Measurements from ENCODE around the gene CCDC88B. TPM values are rescaled to one million over a fixed set of nuclear protein-coding genes. Genes with fewer than 3 reads are reported as not detected.

The CCDC88B gene
- polyA plus RNA-seq, 1 donor from 2014 or later: 1.3 TPM

DNA sequence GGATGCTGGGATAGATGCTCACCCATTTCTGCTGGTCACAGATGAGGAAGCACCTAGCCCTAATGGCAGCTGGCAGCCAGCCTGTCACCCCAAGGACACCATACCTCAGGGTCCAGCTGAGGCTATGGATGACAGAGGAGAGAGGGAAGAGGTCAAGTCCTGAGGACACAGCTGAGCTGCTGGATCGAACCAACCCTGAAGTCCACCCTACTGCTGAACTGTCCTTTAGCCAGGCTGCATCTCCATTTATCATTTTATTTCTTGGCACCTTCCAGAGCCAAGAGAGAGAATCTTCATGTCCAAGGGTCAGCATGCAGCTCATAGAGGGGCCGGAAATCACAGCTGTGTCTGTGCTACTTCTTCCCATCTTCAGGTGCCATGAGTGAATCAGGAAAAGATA, 49.8 kb downstream of the CCDC88B start:
- H3K27me3 ChIP-seq (ENCODE audit: insufficient read depth, low read depth, low read length): no peaks in the 10 kb centered on the region
- no peak for TF ChIP-seq TAF1 (IDR thresholded peaks at IDR 0.05; ENCODE audit: low read depth)
- no peak for TF ChIP-seq POLR2AphosphoS5 (IDR thresholded peaks at IDR 0.05)
- H3K9me2 ChIP-seq (ENCODE audit: insufficient read depth, low read length): no peaks in the 10 kb centered on the region
- no peak overlapping the region for H3K9ac ChIP-seq (ENCODE audit: low read length)
- H3K36me3 ChIP-seq (ENCODE audit: insufficient read depth, low read length): no peaks in the 10 kb centered on the region
- H3F3A ChIP-seq (ENCODE audit: insufficient read depth, low read length, poor library complexity, severe bottlenecking): no peaks in the 10 kb centered on the region
- H2AFZ ChIP-seq (ENCODE audit: low read depth, low read length): no peak overlapping the region
- no peaks in the 10 kb centered on the region for H3K9me3 ChIP-seq (ENCODE audit: low read length)
- H3K27ac ChIP-seq (ENCODE audit: low read length): no peak overlapping the region
- no peaks in the 10 kb centered on the region for H3K79me2 ChIP-seq (replicated peaks; ENCODE audit: insufficient read depth, low read length)
- H3K4me3 ChIP-seq (ENCODE audit: low read length): no peak overlapping the region
- no peak overlapping the region for H3K4me2 ChIP-seq (ENCODE audit: low read length)
- H4K20me1 ChIP-seq (ENCODE audit: insufficient read depth): no peaks in the 10 kb centered on the region

DNA sequence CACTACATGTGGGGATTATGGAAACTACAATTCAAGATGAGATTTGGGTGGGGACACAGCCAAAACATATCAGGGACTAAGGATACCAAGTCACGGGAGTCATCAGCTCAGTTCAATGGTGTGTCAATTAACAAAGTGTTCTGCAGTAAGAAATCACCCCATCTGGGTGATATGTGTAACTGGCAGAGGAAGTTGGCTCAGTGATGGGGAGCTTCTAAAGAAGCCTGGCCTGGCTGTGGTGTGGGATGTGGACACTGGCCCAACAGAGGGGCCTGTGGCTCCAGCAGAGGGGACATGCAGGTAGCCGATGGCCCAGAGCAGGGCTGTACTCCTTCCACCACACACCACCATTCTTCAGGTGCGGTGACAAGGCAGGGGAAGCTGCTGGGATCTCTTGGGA, 50.6 kb downstream of the CCDC88B start:
- no peak overlapping the region for H3K27ac ChIP-seq (ENCODE audit: low read length)
- no peak overlapping the region for H3K4me3 ChIP-seq (ENCODE audit: low read length)
- no peak overlapping the region for H3K9ac ChIP-seq (ENCODE audit: low read length)
- no peaks in the 10 kb centered on the region for H3K79me2 ChIP-seq (replicated peaks; ENCODE audit: insufficient read depth, low read length)
- no peaks in the 10 kb centered on the region for H3F3A ChIP-seq (ENCODE audit: insufficient read depth, low read length, poor library complexity, severe bottlenecking)
- TF ChIP-seq EZH2 (IDR thresholded peaks at IDR 0.05; ENCODE audit: borderline replicate concordance, insufficient read depth, low read length, poor library complexity, severe bottlenecking): no peak
- H3K36me3 ChIP-seq (ENCODE audit: insufficient read depth, low read length): no peaks in the 10 kb centered on the region
- no peak overlapping the region for H2AFZ ChIP-seq (ENCODE audit: low read depth, low read length)
- H3K27me3 ChIP-seq (ENCODE audit: insufficient read depth, low read depth, low read length): no peaks in the 10 kb centered on the region
- H4K20me1 ChIP-seq (ENCODE audit: insufficient read depth): no peaks in the 10 kb centered on the region
- H3K9me3 ChIP-seq (ENCODE audit: low read length): no peaks in the 10 kb centered on the region
- no peak overlapping the region for H3K4me2 ChIP-seq (ENCODE audit: low read length)
- no peaks in the 10 kb centered on the region for H3K9me2 ChIP-seq (ENCODE audit: insufficient read depth, low read length)

DNA sequence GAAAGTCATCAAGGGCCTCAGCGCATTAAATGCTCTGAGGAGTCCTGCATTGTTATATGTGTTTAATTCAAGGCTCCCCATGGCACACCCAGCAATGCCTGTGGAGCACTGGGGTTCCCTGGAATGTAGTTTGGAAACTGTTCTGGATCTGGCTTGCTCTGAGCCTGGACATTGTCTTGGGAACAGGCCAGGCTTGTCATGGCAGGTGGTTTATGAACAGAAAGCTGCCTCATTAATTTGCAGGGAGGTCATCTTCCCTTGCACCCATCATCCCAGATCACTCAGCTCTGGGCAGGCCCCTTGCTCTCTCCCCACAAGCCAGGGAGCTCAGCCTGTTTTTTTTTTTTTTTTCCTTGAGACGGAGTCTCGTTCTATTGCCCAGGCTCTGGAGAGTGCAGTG, 51.8 kb downstream of the CCDC88B start:
- no peaks in the 10 kb centered on the region for H3K9me3 ChIP-seq (ENCODE audit: low read length)
- no peak overlapping the region for H3K4me2 ChIP-seq (ENCODE audit: low read length)
- H4K20me1 ChIP-seq (ENCODE audit: insufficient read depth): no peaks in the 10 kb centered on the region
- H3K36me3 ChIP-seq (ENCODE audit: insufficient read depth, low read length): no peaks in the 10 kb centered on the region
- H2AFZ ChIP-seq (ENCODE audit: low read depth, low read length): no peak overlapping the region
- H3K27ac ChIP-seq (ENCODE audit: low read length): no peak overlapping the region
- no peaks in the 10 kb centered on the region for H3F3A ChIP-seq (ENCODE audit: insufficient read depth, low read length, poor library complexity, severe bottlenecking)
- TF ChIP-seq EP300 (conservative IDR thresholded peaks at IDR 0.05; ENCODE audit: poor library complexity, severe bottlenecking) (no peak), POLR2AphosphoS5 (IDR thresholded peaks at IDR 0.05) (no peak), EZH2 (IDR thresholded peaks at IDR 0.05; ENCODE audit: borderline replicate concordance, insufficient read depth, low read length, poor library complexity, severe bottlenecking) (no peak), RAD21 (conservative IDR thresholded peaks at IDR 0.05) (no peak), SMC3 (conservative IDR thresholded peaks at IDR 0.05; ENCODE audit: poor library complexity) (no peak), MXI1 (conservative IDR thresholded peaks at IDR 0.05; ENCODE audit: poor library complexity, severe bottlenecking) (no peak), TAF1 (IDR thresholded peaks at IDR 0.05; ENCODE audit: low read depth) (no peak)
- TF ChIP-seq, protein P1, sequence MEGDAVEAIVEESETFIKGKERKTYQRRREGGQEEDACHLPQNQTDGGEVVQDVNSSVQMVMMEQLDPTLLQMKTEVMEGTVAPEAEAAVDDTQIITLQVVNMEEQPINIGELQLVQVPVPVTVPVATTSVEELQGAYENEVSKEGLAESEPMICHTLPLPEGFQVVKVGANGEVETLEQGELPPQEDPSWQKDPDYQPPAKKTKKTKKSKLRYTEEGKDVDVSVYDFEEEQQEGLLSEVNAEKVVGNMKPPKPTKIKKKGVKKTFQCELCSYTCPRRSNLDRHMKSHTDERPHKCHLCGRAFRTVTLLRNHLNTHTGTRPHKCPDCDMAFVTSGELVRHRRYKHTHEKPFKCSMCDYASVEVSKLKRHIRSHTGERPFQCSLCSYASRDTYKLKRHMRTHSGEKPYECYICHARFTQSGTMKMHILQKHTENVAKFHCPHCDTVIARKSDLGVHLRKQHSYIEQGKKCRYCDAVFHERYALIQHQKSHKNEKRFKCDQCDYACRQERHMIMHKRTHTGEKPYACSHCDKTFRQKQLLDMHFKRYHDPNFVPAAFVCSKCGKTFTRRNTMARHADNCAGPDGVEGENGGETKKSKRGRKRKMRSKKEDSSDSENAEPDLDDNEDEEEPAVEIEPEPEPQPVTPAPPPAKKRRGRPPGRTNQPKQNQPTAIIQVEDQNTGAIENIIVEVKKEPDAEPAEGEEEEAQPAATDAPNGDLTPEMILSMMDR (IDR thresholded peaks at IDR 0.05; ENCODE audit: poor library complexity, severe bottlenecking): no peak
- TF ChIP-seq, protein P2, sequence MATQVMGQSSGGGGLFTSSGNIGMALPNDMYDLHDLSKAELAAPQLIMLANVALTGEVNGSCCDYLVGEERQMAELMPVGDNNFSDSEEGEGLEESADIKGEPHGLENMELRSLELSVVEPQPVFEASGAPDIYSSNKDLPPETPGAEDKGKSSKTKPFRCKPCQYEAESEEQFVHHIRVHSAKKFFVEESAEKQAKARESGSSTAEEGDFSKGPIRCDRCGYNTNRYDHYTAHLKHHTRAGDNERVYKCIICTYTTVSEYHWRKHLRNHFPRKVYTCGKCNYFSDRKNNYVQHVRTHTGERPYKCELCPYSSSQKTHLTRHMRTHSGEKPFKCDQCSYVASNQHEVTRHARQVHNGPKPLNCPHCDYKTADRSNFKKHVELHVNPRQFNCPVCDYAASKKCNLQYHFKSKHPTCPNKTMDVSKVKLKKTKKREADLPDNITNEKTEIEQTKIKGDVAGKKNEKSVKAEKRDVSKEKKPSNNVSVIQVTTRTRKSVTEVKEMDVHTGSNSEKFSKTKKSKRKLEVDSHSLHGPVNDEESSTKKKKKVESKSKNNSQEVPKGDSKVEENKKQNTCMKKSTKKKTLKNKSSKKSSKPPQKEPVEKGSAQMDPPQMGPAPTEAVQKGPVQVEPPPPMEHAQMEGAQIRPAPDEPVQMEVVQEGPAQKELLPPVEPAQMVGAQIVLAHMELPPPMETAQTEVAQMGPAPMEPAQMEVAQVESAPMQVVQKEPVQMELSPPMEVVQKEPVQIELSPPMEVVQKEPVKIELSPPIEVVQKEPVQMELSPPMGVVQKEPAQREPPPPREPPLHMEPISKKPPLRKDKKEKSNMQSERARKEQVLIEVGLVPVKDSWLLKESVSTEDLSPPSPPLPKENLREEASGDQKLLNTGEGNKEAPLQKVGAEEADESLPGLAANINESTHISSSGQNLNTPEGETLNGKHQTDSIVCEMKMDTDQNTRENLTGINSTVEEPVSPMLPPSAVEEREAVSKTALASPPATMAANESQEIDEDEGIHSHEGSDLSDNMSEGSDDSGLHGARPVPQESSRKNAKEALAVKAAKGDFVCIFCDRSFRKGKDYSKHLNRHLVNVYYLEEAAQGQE (IDR thresholded peaks at IDR 0.05; ENCODE audit: borderline replicate concordance): no peak
- no peaks in the 10 kb centered on the region for H3K79me2 ChIP-seq (replicated peaks; ENCODE audit: insufficient read depth, low read length)
- H3K4me3 ChIP-seq (ENCODE audit: low read length): no peak overlapping the region
- no peak overlapping the region for H3K9ac ChIP-seq (ENCODE audit: low read length)
- H3K9me2 ChIP-seq (ENCODE audit: insufficient read depth, low read length): no peaks in the 10 kb centered on the region
- H3K27me3 ChIP-seq (ENCODE audit: insufficient read depth, low read depth, low read length): no peaks in the 10 kb centered on the region

All from neural cell (in vitro differentiated cells).